T-helper 2 cell treated with Interferon-gamma antibody and Interleukin-4, amounts not matched to agents 5 μg/mL and 100 μg/mL, for 36 hours (primary cell): ENCODE results near the gene PC.

Experiments used
- DNase-seq: peaks from one replicate; pipeline ENCODE4 v3.0.0; 2021; ENCODE audit warnings: low spot score
- H3K27ac Mint-ChIP-seq: one replicate; pipeline ENCODE4 v1.8.0; 2021; ENCODE audit warnings: mild to moderate bottlenecking, mixed read lengths
- H3K27me3 Mint-ChIP-seq: one replicate; pipeline ENCODE4 v1.8.0; 2021; ENCODE audit warnings: low read depth, mixed read lengths
- H3K36me3 Mint-ChIP-seq: one replicate; pipeline ENCODE4 v1.8.0; 2021; ENCODE audit warnings: low read depth, mixed read lengths
- H3K4me1 Mint-ChIP-seq: one replicate; pipeline ENCODE4 v1.8.0; 2021; ENCODE audit warnings: low read depth, mixed read lengths
- H3K4me3 Mint-ChIP-seq: one replicate; pipeline ENCODE4 v1.8.0; 2022; ENCODE audit warnings: mild to moderate bottlenecking, moderate library complexity, mixed read lengths
- H3K9me3 Mint-ChIP-seq: one replicate; pipeline ENCODE4 v1.8.0; 2021; ENCODE audit warnings: mixed read lengths

PC gene

DNA sequence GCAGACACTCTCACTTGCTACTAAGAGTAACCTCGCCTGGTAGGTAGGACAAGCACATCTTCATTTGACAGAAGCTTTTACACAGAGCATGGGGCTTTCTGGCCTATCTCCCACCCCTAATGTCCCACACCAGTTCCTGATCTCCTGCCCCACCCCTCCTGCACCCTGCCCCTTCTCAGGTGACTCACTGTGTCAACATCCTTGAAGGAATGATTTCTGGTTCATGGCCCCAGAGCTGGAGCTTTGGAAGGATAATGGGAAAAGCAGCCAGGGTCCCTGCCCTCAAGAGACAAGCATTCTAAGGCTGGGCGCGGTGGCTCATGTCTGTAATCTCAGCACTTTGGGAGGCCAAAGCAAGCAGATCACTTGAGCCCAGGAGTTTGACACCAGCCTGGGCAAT is 54.1 kb downstream of the PC start:
- no peaks in the 10 kb centered on the region for H3K36me3 Mint-ChIP-seq
- no peak for DNase-seq
- H3K27me3 Mint-ChIP-seq: no peaks in the 10 kb centered on the region
- no peaks in the 10 kb centered on the region for H3K4me1 Mint-ChIP-seq
- no peak overlapping the region for H3K27ac Mint-ChIP-seq
- no peaks in the 10 kb centered on the region for H3K9me3 Mint-ChIP-seq
- no peak overlapping the region for H3K4me3 Mint-ChIP-seq

- no peak for DNase-seq
- Mint-ChIP-seq H3K4me1 (no peaks in the 10 kb centered on the region), H3K4me3 (no peak overlapping the region), H3K9me3 (no peaks in the 10 kb centered on the region), H3K27me3 (no peaks in the 10 kb centered on the region), H3K36me3 (no peaks in the 10 kb centered on the region), H3K27ac (no peak overlapping the region)
Observed at GRCh38 chr11:66902486-66903177, 55.6 kb downstream of the PC start.

DNA sequence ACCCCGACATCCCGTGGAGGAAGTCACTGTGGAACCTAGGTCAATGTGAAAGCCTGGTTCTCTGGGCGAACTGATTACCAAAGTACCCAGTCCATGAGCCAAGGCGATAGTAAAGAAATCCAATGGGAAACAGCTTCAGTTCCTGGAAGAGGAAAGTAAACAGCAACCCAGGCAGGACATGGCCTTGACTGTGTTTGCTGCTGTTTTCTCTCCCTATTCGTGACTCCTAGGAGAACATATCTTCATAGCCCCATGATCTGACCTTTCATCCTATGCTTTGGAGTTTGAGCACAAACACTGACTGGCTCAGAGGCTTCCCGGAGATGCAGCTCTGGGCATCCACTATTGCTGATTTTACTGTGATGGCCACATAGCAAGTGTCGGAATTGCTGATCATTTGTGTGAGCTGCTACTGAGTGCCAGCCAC is 56.2 kb downstream of the PC start:
- no peaks in the 10 kb centered on the region for H3K4me1 Mint-ChIP-seq
- H3K27ac Mint-ChIP-seq: no peak overlapping the region
- no peaks in the 10 kb centered on the region for H3K36me3 Mint-ChIP-seq
- DNase-seq: no peak
- no peaks in the 10 kb centered on the region for H3K9me3 Mint-ChIP-seq
- H3K4me3 Mint-ChIP-seq: no peak overlapping the region
- no peaks in the 10 kb centered on the region for H3K27me3 Mint-ChIP-seq

DNA sequence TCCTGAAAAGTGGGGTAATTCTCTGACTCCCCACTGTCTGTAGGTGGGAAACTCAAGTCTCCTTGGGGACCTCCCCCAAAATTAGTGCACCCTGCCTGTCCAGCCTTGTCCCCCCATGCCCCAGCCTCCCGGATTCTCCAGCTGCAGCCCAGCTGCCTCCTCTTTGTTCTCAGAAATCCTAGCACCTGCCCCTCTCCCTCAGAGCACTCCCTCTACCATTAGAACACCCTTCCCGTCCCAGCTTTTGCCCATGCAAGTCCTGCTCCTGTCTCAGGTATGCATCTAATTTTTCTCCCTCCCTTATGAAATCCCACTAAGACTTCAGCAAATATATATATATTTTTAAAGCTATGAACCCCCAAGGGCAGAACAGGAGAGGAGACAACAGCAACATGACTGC is 64.0 kb downstream of the PC start:
- Mint-ChIP-seq H3K36me3 (no peaks in the 10 kb centered on the region), H3K4me1 (peaks cover 8% of the 10 kb centered on the region), H3K4me3 (no peak overlapping the region), H3K27ac (no peak overlapping the region), H3K9me3 (no peaks in the 10 kb centered on the region), H3K27me3 (peaks cover 3% of the 10 kb centered on the region)
- no peak for DNase-seq

- Mint-ChIP-seq H3K27ac (no peak overlapping the region), H3K4me3 (no peak overlapping the region)
- DNase-seq: no peak
Observed at GRCh38 chr11:66892911-66893310, 65.3 kb downstream of the PC start.

GRCh38 chr11:66891851-66892660 is 66.1 kb downstream of the PC start:
- peaks cover 3% of the 10 kb centered on the region for H3K27me3 Mint-ChIP-seq

More at GRCh38 chr11:66892911-66893310, 65.3 kb downstream of the PC start:
- peaks cover 8% of the 10 kb centered on the region for H3K4me1 Mint-ChIP-seq
- no peaks in the 10 kb centered on the region for H3K36me3 Mint-ChIP-seq
- H3K27me3 Mint-ChIP-seq: peaks cover 3% of the 10 kb centered on the region
- no peaks in the 10 kb centered on the region for H3K9me3 Mint-ChIP-seq

DNA sequence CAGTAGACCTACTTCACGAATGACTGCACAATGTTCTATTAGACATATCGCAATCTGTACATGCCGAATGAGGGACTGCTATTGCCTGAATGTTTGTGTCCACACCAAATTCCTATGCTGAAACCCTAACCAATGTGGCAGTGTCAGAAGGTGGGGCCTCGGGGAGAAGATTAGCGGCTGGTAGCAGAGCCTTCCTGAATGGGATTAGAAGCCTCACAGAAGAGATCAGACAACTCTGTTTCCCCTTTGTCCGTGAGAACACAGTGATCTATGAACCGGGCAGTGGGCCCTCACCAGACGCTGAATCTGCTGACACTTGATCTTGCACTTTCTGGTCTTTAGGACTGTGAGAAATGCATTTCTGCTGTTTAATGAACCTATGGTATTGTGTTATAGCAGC is 68.2 kb downstream of the PC start:
- peaks cover 8% of the 10 kb centered on the region for H3K4me1 Mint-ChIP-seq
- no peaks in the 10 kb centered on the region for H3K27me3 Mint-ChIP-seq
- no peak overlapping the region for H3K4me3 Mint-ChIP-seq
- no peaks in the 10 kb centered on the region for H3K36me3 Mint-ChIP-seq
- H3K9me3 Mint-ChIP-seq: no peaks in the 10 kb centered on the region
- H3K27ac Mint-ChIP-seq: no peak overlapping the region
- no peak for DNase-seq

More at GRCh38 chr11:66891851-66892660, 66.1 kb downstream of the PC start:
- Mint-ChIP-seq H3K27ac (no peak overlapping the region), H3K4me1 (peaks cover 8% of the 10 kb centered on the region), H3K9me3 (no peaks in the 10 kb centered on the region), H3K4me3 (no peak overlapping the region), H3K36me3 (no peaks in the 10 kb centered on the region)
- DNase-seq: peak; percentile 77

GRCh38 chr11:66888282-66888681 is 69.9 kb downstream of the PC start:
- no peaks in the 10 kb centered on the region for H3K36me3 Mint-ChIP-seq

GRCh38 chr11:66887526-66887925 is 70.7 kb downstream of the PC start:
- H3K4me1 Mint-ChIP-seq: peaks cover 7% of the 10 kb centered on the region
- H3K9me3 Mint-ChIP-seq: no peaks in the 10 kb centered on the region
- no peak overlapping the region for H3K4me3 Mint-ChIP-seq
- no peaks in the 10 kb centered on the region for H3K36me3 Mint-ChIP-seq
- no peak overlapping the region for H3K27ac Mint-ChIP-seq
- DNase-seq: no peak
- no peaks in the 10 kb centered on the region for H3K27me3 Mint-ChIP-seq

More at GRCh38 chr11:66888282-66888681, 69.9 kb downstream of the PC start:
- Mint-ChIP-seq H3K4me1 (peaks cover 8% of the 10 kb centered on the region), H3K27ac (no peak overlapping the region), H3K9me3 (no peaks in the 10 kb centered on the region), H3K4me3 (no peak overlapping the region), H3K27me3 (no peaks in the 10 kb centered on the region)
- no peak for DNase-seq

GRCh38 chr11:66886671-66887221 is 71.4 kb downstream of the PC start:
- H3K27me3 Mint-ChIP-seq: no peaks in the 10 kb centered on the region
- H3K4me1 Mint-ChIP-seq: peaks cover 2% of the 10 kb centered on the region
- no peaks in the 10 kb centered on the region for H3K36me3 Mint-ChIP-seq
- no peak for DNase-seq
- no peaks in the 10 kb centered on the region for H3K9me3 Mint-ChIP-seq
- H3K4me3 Mint-ChIP-seq: no peak overlapping the region
- no peak overlapping the region for H3K27ac Mint-ChIP-seq

- no peak overlapping the region for H3K4me3 Mint-ChIP-seq
- H3K36me3 Mint-ChIP-seq: no peaks in the 10 kb centered on the region
- H3K9me3 Mint-ChIP-seq: no peaks in the 10 kb centered on the region
- H3K27me3 Mint-ChIP-seq: no peaks in the 10 kb centered on the region
- H3K4me1 Mint-ChIP-seq: peaks cover under 1% of the 10 kb centered on the region
- no peak for DNase-seq
- no peak overlapping the region for H3K27ac Mint-ChIP-seq
Observed at GRCh38 chr11:66885950-66886440, 72.2 kb downstream of the PC start.

DNA sequence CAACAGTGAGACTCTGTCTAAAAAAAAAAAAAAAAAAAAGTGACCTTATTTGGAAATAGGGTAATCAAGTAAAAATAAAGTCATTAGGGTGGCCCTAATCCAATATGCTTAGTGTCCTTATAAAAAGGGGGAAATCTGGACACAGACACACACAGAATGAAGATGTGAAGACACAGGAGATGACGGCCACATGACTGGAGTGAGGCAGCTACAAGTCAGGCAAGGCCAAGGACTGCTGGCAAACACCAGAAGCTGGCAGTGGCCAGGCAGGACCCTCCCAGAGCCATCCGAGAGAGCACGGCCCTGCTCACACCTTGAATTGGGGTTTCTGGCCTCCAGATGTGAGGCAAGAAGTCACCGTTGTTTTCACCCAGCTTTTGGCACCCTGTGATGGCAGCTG is 72.7 kb downstream of the PC start:
- Mint-ChIP-seq H3K27me3 (no peaks in the 10 kb centered on the region), H3K4me3 (no peak overlapping the region), H3K9me3 (no peaks in the 10 kb centered on the region), H3K27ac (no peak overlapping the region), H3K4me1 (peaks cover 6% of the 10 kb centered on the region), H3K36me3 (no peaks in the 10 kb centered on the region)
- DNase-seq: no peak

DNA sequence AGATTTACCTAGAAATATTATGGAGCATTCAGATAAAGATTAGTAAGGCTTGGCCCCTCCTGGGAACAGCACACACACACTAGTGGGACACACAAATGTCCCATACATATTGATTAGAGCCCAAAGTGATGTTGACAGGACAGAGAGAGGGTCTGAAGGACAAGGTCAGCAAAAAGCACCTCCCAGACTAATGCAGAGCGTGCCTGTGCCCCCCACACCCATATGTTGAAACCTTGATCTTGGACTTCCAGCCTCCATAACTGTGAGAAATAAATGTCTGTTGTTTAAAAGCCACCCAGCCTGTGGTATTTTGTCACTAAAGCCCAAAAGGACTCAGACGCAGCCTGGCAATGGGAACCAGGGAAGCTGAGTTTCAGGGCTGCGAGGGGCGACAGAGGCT is 73.7 kb downstream of the PC start:
- Mint-ChIP-seq H3K27me3 (no peaks in the 10 kb centered on the region), H3K4me3 (no peak overlapping the region), H3K9me3 (no peaks in the 10 kb centered on the region), H3K36me3 (no peaks in the 10 kb centered on the region), H3K4me1 (peaks cover 7% of the 10 kb centered on the region), H3K27ac (no peak overlapping the region)
- no peak for DNase-seq
